Pulmonary artery endothelial cell (primary cell): Measurements from ENCODE around the gene CXADR. TPM values are rescaled to one million over a fixed set of nuclear protein-coding genes. Genes with fewer than 3 reads are reported as not detected.

Experiments
- DNase-seq: peaks from one replicate; pipeline ENCODE4 v3.0.0-alpha.2; 2011; ENCODE audit warnings: low read depth, low spot score
- total RNA-seq: library from RNA; depleted of rRNA; stranded (reverse); fragments of >200 nt; gene quantifications from 2 replicates; pipeline ENCODE4 v1.2.3, GENCODE V29; 2014

Gene CXADR
- total RNA-seq, 1 donor from 2014 or later, result 7.6 TPM

DNA sequence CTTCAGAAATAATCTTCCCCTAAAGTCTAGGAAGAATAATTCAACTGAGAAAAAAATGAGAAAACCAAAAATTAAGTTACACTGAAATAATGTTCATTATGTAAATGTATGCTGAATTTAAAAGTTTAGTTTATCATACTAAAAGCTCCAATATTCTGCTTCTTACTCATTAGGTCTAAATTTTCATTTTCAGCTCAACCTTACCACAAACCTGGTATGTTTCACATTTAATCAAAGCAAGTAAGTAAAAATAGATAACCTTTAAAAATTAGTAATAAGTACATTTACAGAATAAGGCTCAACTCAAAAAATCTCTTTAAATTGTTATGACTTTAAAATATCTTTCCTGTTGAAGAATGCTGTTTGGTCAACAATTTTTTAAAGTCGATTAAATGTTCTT, 84.8 kb downstream of the CXADR start:
- DNase-seq, result no peak

- no peak for DNase-seq
These were observed 85.6 kb downstream of the CXADR start for GRCh38 chr21:17598437-17598836.

DNA sequence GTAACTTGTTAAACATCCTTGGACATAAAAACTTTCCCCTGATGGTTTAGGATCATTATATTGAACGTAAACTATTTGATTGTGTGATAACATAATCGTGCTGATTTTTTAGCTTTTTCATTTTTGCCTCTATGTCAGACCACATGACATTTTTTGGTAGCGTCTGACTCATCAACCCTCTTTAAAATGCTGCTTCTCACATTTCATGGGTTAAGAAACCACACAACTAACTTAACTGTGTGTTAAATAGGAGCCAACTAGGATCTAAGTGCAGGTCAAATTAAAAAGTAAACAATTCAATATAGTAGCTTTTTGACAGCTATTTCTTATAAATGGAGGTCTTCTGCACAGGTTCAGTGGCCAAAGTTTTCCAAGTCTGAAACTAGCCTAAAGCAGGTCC, 90.0 kb downstream of the CXADR start:
- no peak for DNase-seq

DNA sequence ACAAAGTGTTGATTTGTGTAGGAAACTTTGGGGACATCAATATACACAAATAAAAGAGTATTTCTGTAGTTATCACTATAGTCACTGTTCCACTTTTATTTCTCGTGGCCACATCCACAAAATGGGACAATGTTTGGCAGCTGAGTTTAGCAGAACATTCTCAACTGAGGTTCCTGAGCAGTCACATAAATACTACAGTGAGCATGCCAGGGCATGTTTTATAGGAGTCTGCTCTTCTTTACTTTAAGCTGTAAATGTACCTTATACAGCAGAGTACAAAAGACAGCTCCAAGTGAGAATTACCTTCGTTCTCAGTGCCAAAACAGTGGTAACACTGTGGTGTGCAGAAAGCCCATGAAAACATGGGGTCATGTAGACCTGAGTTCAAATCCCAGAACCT, 94.8 kb downstream of the CXADR start:
- DNase-seq, result no peak

DNA sequence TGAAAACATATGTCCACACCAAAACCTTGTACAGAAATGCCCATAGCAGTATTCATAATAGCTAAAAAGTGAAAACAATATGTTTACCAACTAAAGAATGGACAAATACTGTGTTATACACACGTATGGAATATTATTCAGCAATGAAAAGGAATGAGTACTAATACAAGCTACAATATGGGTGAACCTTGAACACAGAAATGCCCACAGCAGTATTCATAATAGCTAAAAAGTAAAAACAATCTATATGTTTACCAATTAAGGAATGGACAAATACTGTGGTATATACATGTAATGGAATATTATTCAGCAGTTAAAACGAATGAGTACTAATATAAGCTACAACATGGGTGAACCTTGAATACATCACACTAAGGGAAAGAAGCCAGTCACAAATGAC, 96.8 kb downstream of the CXADR start:
- DNase-seq, result no peak

DNA sequence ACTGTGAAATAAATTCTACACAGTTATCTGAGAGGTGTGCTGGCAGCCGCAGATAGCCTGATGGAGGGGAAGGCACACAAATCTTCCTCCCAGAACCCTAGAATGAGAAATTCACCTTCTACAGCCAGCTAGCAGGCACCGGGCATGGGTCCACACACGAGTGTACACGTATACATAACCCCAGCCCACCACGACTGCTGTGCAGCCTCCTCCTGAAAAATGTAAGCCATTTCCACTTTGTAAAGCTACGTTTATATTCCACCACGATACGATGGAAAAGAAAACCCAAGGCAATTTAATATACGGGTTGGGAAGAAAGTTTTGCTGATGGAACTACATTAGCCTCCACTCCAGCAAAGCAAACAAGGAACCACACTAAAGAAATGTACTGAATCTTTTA, 98.1 kb downstream of the CXADR start:
- DNase-seq, result no peak

- peak; percentile 69 for DNase-seq
These were observed 98.7 kb downstream of the CXADR start for GRCh38 chr21:17611414-17612022.

GRCh38 chr21:17612023-17612564, 99.3 kb downstream of the CXADR start:
- no peak for DNase-seq

- peak; percentile 36 for DNase-seq
These were observed 99.9 kb downstream of the CXADR start, which contains the start of gene BTG3 for GRCh38 chr21:17612565-17613241. Gene BTG3 (minus strand): TSS chr21:17612901. CDS start chr21:17609144, 3,757 bp downstream.

- no peak for DNase-seq
These were observed 100.4 kb downstream of the CXADR start for GRCh38 chr21:17613242-17613676.

DNA sequence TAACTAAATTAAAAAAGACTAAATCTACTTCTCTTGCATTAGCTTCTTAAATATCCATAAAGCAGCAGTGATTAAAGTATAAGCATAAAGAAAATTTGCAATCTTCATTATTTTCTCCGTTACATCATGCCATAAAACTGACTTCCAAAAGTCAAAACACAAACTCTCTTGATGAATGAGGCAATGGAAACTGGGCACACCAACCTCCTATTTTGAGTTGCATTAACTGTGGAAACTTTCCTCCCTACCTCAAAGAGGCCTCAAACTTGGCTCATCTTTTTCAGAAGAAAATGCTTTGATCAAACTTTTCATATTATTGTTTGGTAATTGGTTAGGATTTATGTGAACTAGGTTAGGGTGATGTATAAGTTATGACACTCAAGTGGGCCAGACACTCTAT, 104.0 kb downstream of the CXADR start:
- DNase-seq, result no peak

DNA sequence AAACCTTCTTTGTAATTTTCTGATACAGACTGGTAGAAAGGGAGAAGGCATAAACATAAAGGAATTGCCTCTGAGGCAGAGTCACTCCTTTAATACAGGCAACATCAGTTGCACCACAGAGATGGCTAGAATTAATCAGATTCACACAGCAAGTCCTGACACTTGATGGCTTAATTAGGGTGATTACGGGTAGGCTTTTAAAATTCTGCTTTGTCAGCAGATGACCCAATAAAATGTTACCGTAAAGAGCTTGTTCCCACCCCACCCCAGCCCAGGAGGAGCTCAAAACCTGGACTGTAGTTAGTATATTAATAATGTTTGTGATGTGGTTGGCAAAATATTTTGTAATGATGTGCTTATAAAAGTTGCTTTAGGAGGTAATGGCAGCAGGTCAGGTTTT, 109.2 kb downstream of the CXADR start:
- DNase-seq, result no peak

GRCh38 chr21:17631195-17631594, 118.4 kb downstream of the CXADR start:
- DNase-seq, result no peak

DNA sequence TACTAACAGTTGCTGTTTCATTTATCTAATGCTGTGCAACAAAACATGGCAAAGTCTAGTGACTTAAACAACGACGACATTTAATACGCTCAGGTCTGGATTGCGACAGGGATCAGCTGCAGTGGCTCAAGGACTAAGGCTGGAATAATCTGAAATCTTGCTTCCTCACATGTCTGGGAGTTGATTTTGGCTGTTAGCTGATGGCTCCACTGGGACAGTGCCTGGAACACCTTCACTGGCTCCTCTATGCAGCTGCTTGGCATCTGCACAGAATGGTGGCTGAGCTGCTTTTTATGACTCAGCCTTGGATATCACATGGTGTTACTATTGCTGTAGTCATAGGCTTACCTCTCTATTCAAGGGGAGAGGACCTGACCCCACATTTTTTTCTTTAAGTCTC, 123.9 kb downstream of the CXADR start:
- no peak for DNase-seq

- DNase-seq, result no peak
These were observed 128.0 kb downstream of the CXADR start for GRCh38 chr21:17640821-17641220.

Other genes starting within 250 kb of the CXADR start
- gene BTG3, start 99.9 kb downstream of the CXADR start, total RNA-seq, result 26.4 and 29.7 TPM in 2 replicates